Adrenal gland (tissue), 5 donors: ENCODE measurements around the gene DOCK9.

ENCODE experiments used
- CTCF ChIP-seq, 6 experiments: fragments of 450-650 bp in 4 of 6; fragments of 200-600 bp in 2 of 6; sonication (generic) in 1 of 6; IDR thresholded peaks; 1 replicate in 5 of 6; 2 replicates in 1 of 6; pipeline versions ENCODE4 v1.5.1 to v1.8.0; 2016 to 2021; ENCODE audit warnings: antibody characterized with exemption in 6 of 6, mild to moderate bottlenecking in 2 of 6, moderate library complexity in 1 of 6
- POLR2A ChIP-seq, 2 donors: fragments of 450-650 bp; IDR thresholded peaks; one replicate each; pipeline ENCODE4 v1.6.1; 2017; ENCODE audit warnings: antibody characterized with exemption in 2 of 2, mild to moderate bottlenecking in 2 of 2, moderate library complexity in 1 of 2
- donor health status: DM: no; HTN: no; CAD: no.

GRCh38 chr13:98858191-98858590 is 119.7 kb downstream of the DOCK9 start:
- TF ChIP-seq POLR2A (IDR thresholded peaks at IDR 0.05) = no peak
- TF ChIP-seq CTCF (IDR thresholded peaks at IDR 0.05) = no peak
